Amniotic epithelial cell (primary cell): ENCODE data around the gene GALNT18.

Source experiments
- DNase-seq: peaks from one replicate; pipeline ENCODE4 v3.0.0-alpha.2; 2010; ENCODE audit warnings: low read depth

GALNT18 gene

GRCh38 chr11:11528986-11529385, 92.8 kb downstream of the GALNT18 start:
- no peak for DNase-seq

GRCh38 chr11:11525283-11525682, 96.5 kb downstream of the GALNT18 start:
- peak; percentile 50 for DNase-seq

- no peak for DNase-seq
Observed at GRCh38 chr11:11524436-11525061, 97.3 kb downstream of the GALNT18 start.

GRCh38 chr11:11522591-11522990, 99.2 kb downstream of the GALNT18 start:
- no peak for DNase-seq

- no peak for DNase-seq
Observed at GRCh38 chr11:11521306-11522002, 100.4 kb downstream of the GALNT18 start.

GRCh38 chr11:11520231-11521015, 101.4 kb downstream of the GALNT18 start:
- DNase-seq = no peak

GRCh38 chr11:11519184-11519583, 102.6 kb downstream of the GALNT18 start:
- DNase-seq = no peak

GRCh38 chr11:11514246-11514645, 107.6 kb downstream of the GALNT18 start:
- no peak for DNase-seq

GRCh38 chr11:11513422-11513821, 108.4 kb downstream of the GALNT18 start:
- peak; percentile 61 for DNase-seq

- DNase-seq = peak; percentile 11
Observed at GRCh38 chr11:11512929-11513328, 108.9 kb downstream of the GALNT18 start.

GRCh38 chr11:11512502-11512901, 109.3 kb downstream of the GALNT18 start:
- DNase-seq = no peak

- no peak for DNase-seq
Observed at GRCh38 chr11:11512090-11512489, 109.7 kb downstream of the GALNT18 start.

- peak; percentile 43 for DNase-seq
Observed at GRCh38 chr11:11510939-11511338, 110.9 kb downstream of the GALNT18 start.

- DNase-seq = no peak
Observed at GRCh38 chr11:11505692-11506091, 116.1 kb downstream of the GALNT18 start.

- peak; percentile 41 for DNase-seq
Observed at GRCh38 chr11:11505190-11505589, 116.6 kb downstream of the GALNT18 start.

- DNase-seq = no peak
Observed at GRCh38 chr11:11504071-11504470, 117.7 kb downstream of the GALNT18 start.

- no peak for DNase-seq
Observed at GRCh38 chr11:11502263-11502861, 119.4 kb downstream of the GALNT18 start.

GRCh38 chr11:11501546-11502262, 120.1 kb downstream of the GALNT18 start:
- no peak for DNase-seq

GRCh38 chr11:11500744-11501487, 120.9 kb downstream of the GALNT18 start:
- no peak for DNase-seq

GRCh38 chr11:11499300-11499699, 122.5 kb downstream of the GALNT18 start:
- DNase-seq = no peak

GRCh38 chr11:11498195-11498594, 123.6 kb downstream of the GALNT18 start:
- no peak for DNase-seq
